GM21515 (cell line): ENCODE results near the gene IBA57.
"Not testable (repeated sequence)": the region's sequence is repeated elsewhere in the genome, so short reads cannot be mapped to it uniquely, and the experiment has no call there.

Experiments
- ATAC-seq: cut with Tn5 transposase; IDR thresholded peaks from one replicate; pipeline ENCODE4 v1.9.1; 2021; ENCODE audit not compliant: unreplicated experiment

IBA57 gene

GRCh38 chr1:228224198-228225164 is 58.9 kb downstream of the IBA57 start:
- no peak for ATAC-seq

GRCh38 chr1:228225165-228225710 is 59.6 kb downstream of the IBA57 start:
- no peak for ATAC-seq

- no peak for ATAC-seq
Measured at GRCh38 chr1:228225740-228226139, 60.1 kb downstream of the IBA57 start.

DNA sequence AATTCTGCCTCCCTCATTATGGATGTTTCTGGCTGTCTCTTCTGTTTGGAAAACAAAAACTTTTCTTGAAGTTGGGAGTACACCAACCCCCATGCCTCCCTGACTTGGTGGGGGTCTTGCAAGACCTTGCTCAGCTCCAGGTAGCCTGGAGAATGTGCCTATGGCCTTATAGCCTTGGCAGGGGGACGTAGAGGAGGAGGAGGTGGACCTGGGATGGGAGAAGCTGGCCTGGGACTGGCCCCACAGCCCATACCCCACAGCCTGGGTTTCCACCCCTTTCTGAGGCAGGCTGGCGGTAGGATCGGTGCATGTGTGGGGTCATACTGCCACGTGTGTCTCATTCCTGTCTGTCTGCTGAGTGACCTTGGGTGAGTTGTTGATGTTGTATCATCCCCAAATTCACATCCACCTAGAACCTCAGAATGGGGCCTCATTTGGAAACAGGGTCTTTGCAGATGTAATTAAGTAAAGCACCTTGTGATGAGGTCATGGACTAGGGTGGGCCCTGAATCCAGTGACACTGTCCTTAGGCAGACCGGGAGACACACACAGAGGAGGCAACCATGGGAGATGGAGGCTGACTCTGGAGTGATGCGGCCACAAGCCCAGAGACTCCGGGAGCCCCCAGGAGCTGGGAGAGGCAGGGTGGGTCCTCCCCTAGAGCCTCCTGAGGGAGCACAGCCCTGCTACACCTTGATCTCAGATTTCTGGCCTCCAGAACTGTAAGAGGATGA is 60.7 kb downstream of the IBA57 start:
- no peak for ATAC-seq

DNA sequence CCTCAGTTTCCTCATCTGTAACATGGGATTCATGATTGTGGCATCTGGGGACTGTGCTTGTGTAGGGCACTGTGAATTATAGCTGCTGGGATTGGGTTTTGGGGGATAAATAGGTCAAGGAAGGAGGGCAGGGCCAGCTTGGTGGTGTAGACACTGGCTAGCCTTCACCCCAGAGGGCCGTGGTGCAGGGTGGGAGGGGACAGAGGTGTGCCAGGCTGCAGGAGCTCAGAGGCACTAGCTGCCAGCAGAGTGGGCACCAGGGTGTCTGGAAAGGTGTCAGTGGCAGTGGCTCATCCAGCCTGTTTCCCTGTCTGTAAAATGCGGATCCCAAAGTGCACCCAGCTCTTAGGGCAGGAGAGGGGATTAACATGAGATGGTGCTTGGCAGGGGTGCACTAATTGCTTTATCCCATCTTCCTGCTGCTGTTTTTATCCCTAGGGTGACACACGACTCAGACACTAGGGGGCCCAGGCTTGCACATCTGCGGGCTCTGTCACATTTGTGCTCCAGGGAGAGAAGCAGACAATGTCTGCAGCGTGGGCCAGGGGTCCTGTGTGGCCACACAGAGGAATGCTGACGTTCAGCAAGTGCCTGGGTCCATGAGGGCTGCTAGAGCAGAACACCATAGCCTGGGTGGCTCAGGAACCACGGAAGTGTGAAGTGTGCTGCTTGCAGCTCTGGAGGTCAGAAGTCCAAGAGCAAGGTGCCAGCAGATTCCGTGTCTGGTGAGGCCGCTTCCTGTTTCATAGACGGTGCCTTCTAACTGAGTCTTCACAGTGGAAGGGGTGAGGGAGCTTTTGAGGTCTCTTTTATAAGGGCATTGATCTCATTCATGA is 61.6 kb downstream of the IBA57 start:
- no peak for ATAC-seq

DNA sequence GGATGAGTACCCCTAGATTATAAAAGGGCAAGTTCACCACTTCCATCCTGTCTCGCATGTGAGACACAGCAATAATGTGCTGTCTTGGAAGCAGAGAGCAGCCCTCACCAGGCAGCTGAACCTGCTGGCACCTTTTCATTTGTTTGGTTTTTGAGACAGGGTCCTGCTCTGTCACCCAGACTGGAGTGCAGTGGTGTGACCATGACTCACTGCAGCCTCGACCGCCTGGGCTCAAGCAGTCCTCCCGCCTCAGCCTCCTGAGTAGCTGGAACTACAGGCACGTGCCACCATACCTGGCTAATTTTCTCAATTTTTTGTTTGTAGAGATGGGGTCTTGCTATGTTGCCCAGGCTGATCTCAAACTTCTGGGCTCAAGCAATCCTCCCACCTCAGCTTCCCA is 62.5 kb downstream of the IBA57 start:
- not testable (repeated sequence) for ATAC-seq

GRCh38 chr1:228228601-228229074 is 63.0 kb downstream of the IBA57 start:
- ATAC-seq: no peak

GRCh38 chr1:228231189-228231588 is 65.6 kb downstream of the IBA57 start:
- ATAC-seq: no peak
